Fibroblast of skin of right quadriceps (primary cell): Measurements from ENCODE around the gene LGALS7.
"Not testable (repeated sequence)": the region's sequence is repeated elsewhere in the genome, so short reads cannot be mapped to it uniquely, and the experiment has no call there.

Source experiments
- DNase-seq: peaks from one replicate; pipeline ENCODE4 v3.0.0-alpha.2; 2013

Gene LGALS7

GRCh38 chr19:38770228-38770948 is 2.9 kb downstream of the LGALS7 start:
- not testable (repeated sequence) for DNase-seq

- peak; percentile 59 for DNase-seq
Measured at GRCh38 chr19:38769635-38770211, 3.6 kb downstream of the LGALS7 start.

- DNase-seq = no peak
Measured at GRCh38 chr19:38766276-38767047, 6.9 kb downstream of the LGALS7 start.

GRCh38 chr19:38765214-38765613 is 8.1 kb downstream of the LGALS7 start:
- DNase-seq = no peak

- DNase-seq = no peak
Measured at GRCh38 chr19:38763795-38764220, 9.5 kb downstream of the LGALS7 start.

GRCh38 chr19:38761884-38762389 is 11.4 kb downstream of the LGALS7 start:
- DNase-seq = not testable (repeated sequence)

GRCh38 chr19:38760805-38761517 is 12.4 kb downstream of the LGALS7 start:
- DNase-seq = not testable (repeated sequence)

- no peak for DNase-seq
Measured at GRCh38 chr19:38759590-38760003, 13.7 kb downstream of the LGALS7 start.

GRCh38 chr19:38754196-38754595 is 19.1 kb downstream of the LGALS7 start:
- DNase-seq = not testable (repeated sequence)

GRCh38 chr19:38753783-38754182 is 19.5 kb downstream of the LGALS7 start:
- DNase-seq = not testable (repeated sequence)

- no peak for DNase-seq
Measured at GRCh38 chr19:38745316-38745715, 28.0 kb downstream of the LGALS7 start.

GRCh38 chr19:38744874-38745273 is 28.4 kb downstream of the LGALS7 start:
- DNase-seq = no peak

GRCh38 chr19:38744298-38744681 is 29.0 kb downstream of the LGALS7 start, which contains the start of gene CAPN12:
Gene CAPN12 (minus strand): TSS chr19:38744474. CDS start chr19:38744165, 309 bp downstream.
- DNase-seq = no peak

- no peak for DNase-seq
Measured at GRCh38 chr19:38743394-38744297, 29.7 kb downstream of the LGALS7 start.

- no peak for DNase-seq
Measured at GRCh38 chr19:38742906-38743305, 30.4 kb downstream of the LGALS7 start.

GRCh38 chr19:38742296-38742695 is 31.0 kb downstream of the LGALS7 start:
- DNase-seq = no peak

GRCh38 chr19:38741670-38742069 is 31.6 kb downstream of the LGALS7 start:
- no peak for DNase-seq

- DNase-seq = no peak
Measured at GRCh38 chr19:38740932-38741331, 32.4 kb downstream of the LGALS7 start.

GRCh38 chr19:38740257-38740592 is 33.1 kb downstream of the LGALS7 start:
- no peak for DNase-seq

- no peak for DNase-seq
Measured at GRCh38 chr19:38739440-38740256, 33.7 kb downstream of the LGALS7 start.
